Activated CD4-positive, alpha-beta T cell treated with anti-CD3 and anti-CD28 coated beads for 36 hours (primary cell): ENCODE data around the gene ITGB1BP1. TPM values are rescaled to one million over a fixed set of nuclear protein-coding genes. Genes with fewer than 3 reads are reported as not detected.

Experiments used
- ATAC-seq: fragments of 200-7000 bp; cut with Tn5 transposase; one replicate; pipeline ENCODE4 v1.10.0; 2021; ENCODE audit warnings: mild to moderate bottlenecking, moderate library complexity
- CTCF ChIA-PET: fragments of 350-600 bp; sonication (Branson Sonifier 250); formaldehyde crosslinking; loops from one replicate; lab custom pipeline; 2021; ENCODE audit warnings: antibody characterized with exemption; lab: Charles Lee
- POLR2A ChIA-PET: fragments of 350-600 bp; sonication (Branson Sonifier 250); formaldehyde crosslinking; loops from one replicate; lab custom pipeline; 2021; ENCODE audit warnings: antibody characterized with exemption, inconsistent platforms; lab: Charles Lee
- DNase-seq: peaks from one replicate; pipeline ENCODE4 v3.0.0-alpha.2; 2020
- H3K27ac Mint-ChIP-seq: one replicate; pipeline ENCODE4 v1.8.0; 2021; ENCODE audit warnings: mixed read lengths
- H3K27me3 Mint-ChIP-seq: one replicate; pipeline ENCODE4 v1.8.0; 2021; ENCODE audit warnings: mixed read lengths
- H3K36me3 Mint-ChIP-seq: one replicate; pipeline ENCODE4 v1.8.0; 2021; ENCODE audit warnings: low read depth, mixed read lengths
- H3K4me1 Mint-ChIP-seq: one replicate; pipeline ENCODE4 v1.8.0; 2021; ENCODE audit warnings: mixed read lengths
- H3K4me3 Mint-ChIP-seq: one replicate; pipeline ENCODE4 v1.8.0; 2021; ENCODE audit warnings: mild to moderate bottlenecking, moderate library complexity, mixed read lengths
- H3K9me3 Mint-ChIP-seq: one replicate; pipeline ENCODE4 v1.8.0; 2021; ENCODE audit warnings: low read depth, mixed read lengths
- intact Hi-C, 2 experiments: fragments of 100-400 bp; cut with DNase I in 1 of 2; cut with micrococcal nuclease in 1 of 2; formaldehyde crosslinking; loops; one replicate each; pipeline versions ENCODE4 v1.14.2 to v1.15.1; 2022 to 2024; cut with DNase I, micrococcal nuclease
- total RNA-seq, 2 experiments: library from RNA; stranded (reverse); gene quantifications; one replicate each; pipeline ENCODE4 v1.2.3, GENCODE V29; 2021

The ITGB1BP1 gene
- total RNA-seq, 2 experiments from 2014 or later = 89.7 to 92.1 TPM

DNA sequence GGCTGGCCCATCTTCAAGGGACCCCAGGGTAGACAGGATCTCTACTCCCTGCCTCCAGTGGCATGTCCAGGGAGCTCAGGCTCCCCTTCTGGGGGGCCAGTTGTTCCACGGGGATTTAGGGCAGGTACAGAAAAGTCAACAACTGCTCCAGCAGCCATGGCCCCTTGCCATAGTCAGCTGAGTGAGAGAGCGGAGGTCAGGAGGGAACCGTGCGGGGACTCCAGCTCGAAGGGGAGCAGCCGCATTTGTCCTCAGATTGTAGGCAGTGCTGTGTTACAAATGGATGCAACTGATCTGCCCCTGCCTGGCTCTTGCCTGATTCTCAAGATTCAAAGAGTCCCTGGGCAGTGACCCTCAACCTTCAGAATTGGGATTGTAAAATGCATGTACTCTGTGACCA, 49.9 kb downstream of the ITGB1BP1 start:
- peaks cover 13% of the 10 kb centered on the region for H3K4me1 Mint-ChIP-seq
- no peak overlapping the region for H3K4me3 Mint-ChIP-seq
- DNase-seq (no peak), ATAC-seq (no peak)
- H3K36me3 Mint-ChIP-seq = no peaks in the 10 kb centered on the region
- no peak overlapping the region for H3K27ac Mint-ChIP-seq
- H3K27me3 Mint-ChIP-seq = peaks cover 5% of the 10 kb centered on the region
- H3K9me3 Mint-ChIP-seq = no peaks in the 10 kb centered on the region
- CTCF ChIA-PET = interaction anchor here (0.6 kb wide), 1 partner anchor 63 kb away, joined by 3 read pairs; no protein-coding TSS in a partner anchor
- POLR2A ChIA-PET = no interaction called here
- intact Hi-C loops = no loop called here

DNA sequence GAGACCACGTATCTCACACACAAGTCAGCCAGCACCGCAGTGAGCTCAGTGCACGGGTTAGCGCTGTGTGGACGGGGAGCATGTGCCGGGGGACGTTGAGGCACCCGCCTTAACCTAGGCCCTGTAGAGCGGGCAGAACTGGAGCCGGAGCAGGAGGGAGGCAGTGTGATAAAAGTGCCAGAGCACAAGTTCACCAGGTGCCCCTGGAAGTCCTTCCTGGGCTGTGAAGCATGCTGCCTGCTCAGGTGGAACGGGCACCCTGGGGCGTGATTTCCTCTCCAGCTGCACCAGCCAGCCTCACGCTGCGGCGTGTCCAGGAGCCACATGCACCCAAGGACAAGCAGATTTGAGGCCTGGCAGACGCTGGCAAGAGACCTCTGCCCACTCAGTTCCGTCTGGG, 50.3 kb downstream of the ITGB1BP1 start:
- peaks cover 13% of the 10 kb centered on the region for H3K4me1 Mint-ChIP-seq
- CTCF ChIA-PET = interaction anchor here (0.6 kb wide), 1 partner anchor 62 kb away, joined by 3 read pairs; no protein-coding TSS in a partner anchor
- H3K27me3 Mint-ChIP-seq = peaks cover 5% of the 10 kb centered on the region
- no peak overlapping the region for H3K27ac Mint-ChIP-seq
- no peak overlapping the region for H3K4me3 Mint-ChIP-seq
- ATAC-seq = no peak
- no peak for DNase-seq
- H3K36me3 Mint-ChIP-seq = no peaks in the 10 kb centered on the region
- intact Hi-C loops = no loop called here
- POLR2A ChIA-PET = no interaction called here
- no peaks in the 10 kb centered on the region for H3K9me3 Mint-ChIP-seq

DNA sequence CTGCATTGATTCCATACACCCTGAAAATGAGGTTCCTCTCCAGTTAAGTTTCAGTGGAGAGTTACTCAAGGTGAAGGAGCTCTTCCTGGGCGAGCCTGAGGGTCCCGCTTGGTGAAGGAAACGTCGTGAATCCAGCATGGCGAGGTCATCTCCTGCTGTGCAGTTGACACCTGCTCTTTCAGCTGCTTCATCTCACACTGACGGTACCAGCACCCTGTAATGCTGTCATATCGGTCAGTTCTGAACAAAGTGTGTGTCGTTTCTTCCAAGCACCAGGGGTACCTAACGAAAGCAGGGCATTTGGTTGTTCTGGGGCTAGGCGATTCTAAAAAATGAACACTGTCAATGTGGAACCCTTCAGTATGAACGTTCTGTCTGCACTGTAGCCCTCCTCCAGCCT, 52.6 kb downstream of the ITGB1BP1 start:
- Mint-ChIP-seq H3K4me1 (peaks cover 13% of the 10 kb centered on the region), H3K4me3 (no peak overlapping the region), H3K27me3 (peaks cover 5% of the 10 kb centered on the region), H3K9me3 (no peaks in the 10 kb centered on the region), H3K27ac (peak overlapping the region; percentile 30), H3K36me3 (no peaks in the 10 kb centered on the region)
- ATAC-seq (peak; percentile 50), DNase-seq (no peak)
- POLR2A ChIA-PET = interaction anchor here (0.6 to 1.1 kb wide), 2 partner anchors 15 kb away, joined by 3 read pairs; no protein-coding TSS in a partner anchor
- CTCF ChIA-PET = interaction anchor here (0.9 to 1.0 kb wide), 3 partner anchors 8 to 229 kb away, joined by 3 to 5 read pairs (median 3); no protein-coding TSS in a partner anchor
- intact Hi-C loops = loop anchor here (1.0 kb wide), 2 partner anchors 163 to 228 kb away; no protein-coding TSS in a partner anchor

DNA sequence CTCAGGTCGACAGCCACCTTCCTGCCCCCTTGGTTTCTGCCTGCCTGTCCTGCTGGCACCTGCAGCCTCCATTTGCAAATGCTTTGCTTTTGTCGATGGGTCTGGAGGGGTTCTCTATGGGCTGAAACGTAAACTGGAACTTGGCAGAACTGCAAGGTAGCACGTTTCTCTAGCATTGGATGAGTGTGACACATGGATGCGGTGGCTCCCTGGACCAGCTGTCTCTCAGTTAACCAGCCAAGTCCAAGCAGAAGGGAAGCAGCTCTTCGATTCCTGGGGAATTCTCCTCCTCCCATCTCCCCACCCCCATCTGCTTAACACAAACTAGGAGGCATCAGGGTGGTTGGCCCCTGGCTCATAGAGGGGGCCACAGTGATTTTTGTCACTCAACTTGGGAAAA, 57.3 kb downstream of the ITGB1BP1 start:
- Mint-ChIP-seq H3K27me3 (peaks cover 5% of the 10 kb centered on the region), H3K36me3 (no peaks in the 10 kb centered on the region), H3K4me1 (peaks cover 7% of the 10 kb centered on the region), H3K9me3 (no peaks in the 10 kb centered on the region), H3K27ac (no peak overlapping the region), H3K4me3 (no peak overlapping the region)
- intact Hi-C loops = no loop called here
- DNase-seq (no peak), ATAC-seq (no peak)
- ChIA-PET CTCF (interaction anchor here (1.0 kb wide), 1 partner anchor 8 kb away, joined by 3 read pairs; no protein-coding TSS in a partner anchor), POLR2A (no interaction called here)

DNA sequence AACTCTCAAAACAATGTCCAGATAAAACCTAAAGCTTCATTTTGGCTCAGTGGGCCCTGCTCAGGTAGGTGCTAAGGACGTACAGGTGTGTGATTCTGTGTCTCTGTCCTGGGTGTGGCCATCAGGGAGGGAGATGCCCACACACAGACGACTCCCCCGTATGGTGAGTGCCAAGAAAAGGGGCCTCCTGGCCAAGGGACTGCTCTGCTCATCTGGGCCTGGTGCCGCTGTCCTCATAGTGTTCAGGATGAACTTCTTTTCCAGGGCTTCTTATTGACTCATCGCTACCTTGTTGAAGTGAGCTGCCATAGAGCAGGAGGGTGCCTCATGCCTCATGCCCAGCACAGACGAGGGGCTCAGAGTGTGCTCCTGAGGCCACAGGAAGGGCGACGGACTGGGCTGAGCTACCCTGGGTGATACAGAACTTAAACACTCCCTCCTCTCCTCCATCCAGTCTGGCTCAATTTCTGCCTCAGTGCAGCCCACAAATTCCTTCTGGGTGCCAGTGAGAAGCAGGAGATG, 57.8 kb downstream of the ITGB1BP1 start:
- no peak overlapping the region for H3K4me3 Mint-ChIP-seq
- peaks cover 3% of the 10 kb centered on the region for H3K4me1 Mint-ChIP-seq
- no peak for ATAC-seq
- no peaks in the 10 kb centered on the region for H3K36me3 Mint-ChIP-seq
- no peak for DNase-seq
- intact Hi-C loops = no loop called here
- H3K27me3 Mint-ChIP-seq = peaks cover 5% of the 10 kb centered on the region
- H3K9me3 Mint-ChIP-seq = no peaks in the 10 kb centered on the region
- no peak overlapping the region for H3K27ac Mint-ChIP-seq
- ChIA-PET CTCF (interaction anchor here (0.8 kb wide), 1 partner anchor 23 kb away, joined by 4 read pairs; no protein-coding TSS in a partner anchor), POLR2A (no interaction called here)

DNA sequence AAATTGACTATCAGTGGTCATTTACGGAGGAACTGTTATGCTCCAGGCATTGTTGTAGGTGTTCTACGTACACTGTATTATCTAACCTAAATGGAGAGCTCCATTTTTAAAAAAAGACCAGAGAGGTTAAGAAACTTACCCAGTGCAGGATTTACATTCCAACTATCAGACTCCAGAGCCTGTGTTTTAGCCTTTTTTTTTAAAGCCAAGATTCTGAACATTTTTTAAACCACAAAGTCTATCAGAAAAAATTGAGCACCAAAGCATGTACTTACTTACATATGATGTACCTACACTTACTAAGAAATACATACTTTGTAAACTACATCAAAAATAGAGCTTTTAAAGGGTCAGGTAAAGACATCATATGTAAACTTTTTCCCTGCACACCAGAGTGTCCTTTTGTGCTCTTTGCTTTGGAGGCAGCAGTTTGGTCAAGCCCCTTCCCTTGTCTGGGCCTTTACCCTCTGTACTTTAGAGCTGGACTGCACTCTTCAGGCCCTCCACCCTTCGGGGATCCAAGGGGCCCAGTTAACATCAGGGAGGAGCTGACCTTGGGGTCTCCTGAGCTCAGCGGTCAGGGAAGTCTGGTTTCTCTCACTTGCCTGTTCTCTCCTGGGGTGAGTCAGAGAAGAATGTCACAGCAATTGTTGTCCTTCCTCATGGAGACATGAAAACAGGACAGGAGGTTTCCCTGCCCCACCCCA, 58.4 kb downstream of the ITGB1BP1 start:
- H3K4me3 Mint-ChIP-seq = no peak overlapping the region
- CTCF ChIA-PET = interaction anchor here (0.7 to 0.8 kb wide), 2 partner anchors 23 to 292 kb away, joined by 4 read pairs; no protein-coding TSS in a partner anchor
- POLR2A ChIA-PET = interaction anchor here (0.6 kb wide), 1 partner anchor 393 kb away, joined by 7 read pairs; no protein-coding TSS in a partner anchor
- DNase-seq = no peak
- ATAC-seq = no peak
- H3K36me3 Mint-ChIP-seq = no peaks in the 10 kb centered on the region
- peaks cover 5% of the 10 kb centered on the region for H3K27me3 Mint-ChIP-seq
- intact Hi-C loops = no loop called here
- H3K9me3 Mint-ChIP-seq = no peaks in the 10 kb centered on the region
- no peaks in the 10 kb centered on the region for H3K4me1 Mint-ChIP-seq
- no peak overlapping the region for H3K27ac Mint-ChIP-seq

DNA sequence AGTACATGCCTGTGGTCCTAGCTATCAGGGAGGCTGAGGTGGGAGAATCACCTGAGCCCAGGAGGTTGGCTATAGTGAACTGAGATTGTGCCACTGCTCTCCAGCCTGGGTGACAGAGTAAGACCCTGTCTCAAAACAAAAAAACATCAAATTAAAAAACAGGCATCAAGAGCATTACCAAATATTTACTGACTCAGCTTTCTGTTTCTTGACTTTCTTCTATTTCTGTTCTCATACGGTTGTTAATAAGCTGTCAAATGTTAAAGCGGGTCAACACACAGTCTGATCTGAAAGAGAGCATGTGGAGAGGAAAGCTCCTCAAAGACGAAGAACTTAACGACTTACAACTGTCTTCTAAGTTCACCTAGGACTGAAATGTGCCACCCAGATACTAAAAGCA, 59.0 kb downstream of the ITGB1BP1 start:
- no peak for ATAC-seq
- intact Hi-C loops = no loop called here
- ChIA-PET CTCF (interaction anchor here (0.6 to 0.7 kb wide), 2 partner anchors 291 to 349 kb away, joined by 3 to 4 read pairs; no protein-coding TSS in a partner anchor), POLR2A (no interaction called here)
- no peak for DNase-seq
- no peak overlapping the region for H3K4me3 Mint-ChIP-seq
- H3K9me3 Mint-ChIP-seq = no peaks in the 10 kb centered on the region
- no peaks in the 10 kb centered on the region for H3K4me1 Mint-ChIP-seq
- no peak overlapping the region for H3K27ac Mint-ChIP-seq
- H3K36me3 Mint-ChIP-seq = no peaks in the 10 kb centered on the region
- H3K27me3 Mint-ChIP-seq = peaks cover 4% of the 10 kb centered on the region

DNA sequence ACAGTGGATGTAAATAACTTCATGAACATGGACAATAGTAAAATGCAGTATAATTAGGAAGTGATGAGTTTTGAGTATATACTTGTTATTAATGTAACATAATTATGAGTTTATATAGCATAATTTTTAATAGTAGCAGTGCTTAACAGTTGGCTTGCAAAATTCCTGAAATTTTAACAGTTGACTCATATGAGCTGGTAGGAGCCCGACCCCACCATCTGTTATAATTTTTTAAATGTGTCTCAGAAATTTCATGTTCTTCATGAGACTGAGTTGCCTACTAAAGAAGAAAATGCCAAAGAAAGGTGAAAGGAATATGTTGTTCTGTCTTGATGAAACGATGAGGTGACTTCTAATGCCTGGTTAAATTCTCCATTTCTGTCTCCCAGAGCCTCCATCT, 62.6 kb downstream of the ITGB1BP1 start:
- no peak for DNase-seq
- Mint-ChIP-seq H3K9me3 (no peaks in the 10 kb centered on the region), H3K36me3 (no peaks in the 10 kb centered on the region), H3K4me1 (no peaks in the 10 kb centered on the region), H3K27me3 (peaks cover 10% of the 10 kb centered on the region), H3K27ac (no peak overlapping the region), H3K4me3 (no peak overlapping the region)
- intact Hi-C loops = no loop called here
- ATAC-seq = no peak
- ChIA-PET POLR2A (no interaction called here), CTCF (interaction anchor here (1.2 kb wide), 1 partner anchor 219 kb away, joined by 3 read pairs; no protein-coding TSS in a partner anchor)

DNA sequence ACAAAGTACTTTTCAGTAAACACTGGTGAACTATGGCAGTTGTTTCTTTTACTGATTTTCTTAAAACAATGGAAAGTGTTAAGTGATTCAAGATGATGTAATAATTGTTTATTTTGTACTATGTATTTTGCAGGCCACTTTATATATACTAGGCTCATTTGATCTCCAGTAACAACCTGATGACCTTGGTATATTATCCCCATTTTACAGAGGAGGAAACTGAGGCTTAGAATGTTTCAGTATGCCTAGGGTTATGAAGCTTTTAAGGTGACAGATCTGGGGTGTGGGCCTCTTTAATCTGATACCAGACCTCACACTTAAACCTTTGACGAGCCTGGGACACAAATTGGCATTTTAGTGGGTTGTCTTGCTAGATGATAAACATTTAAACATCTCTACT, 63.2 kb downstream of the ITGB1BP1 start:
- ChIA-PET CTCF (interaction anchor here (1.2 kb wide), 1 partner anchor 219 kb away, joined by 3 read pairs; no protein-coding TSS in a partner anchor), POLR2A (no interaction called here)
- Mint-ChIP-seq H3K4me1 (no peaks in the 10 kb centered on the region), H3K27me3 (peaks cover 10% of the 10 kb centered on the region), H3K4me3 (no peak overlapping the region), H3K36me3 (no peaks in the 10 kb centered on the region), H3K27ac (no peak overlapping the region), H3K9me3 (no peaks in the 10 kb centered on the region)
- intact Hi-C loops = no loop called here
- no peak for ATAC-seq
- DNase-seq = no peak

DNA sequence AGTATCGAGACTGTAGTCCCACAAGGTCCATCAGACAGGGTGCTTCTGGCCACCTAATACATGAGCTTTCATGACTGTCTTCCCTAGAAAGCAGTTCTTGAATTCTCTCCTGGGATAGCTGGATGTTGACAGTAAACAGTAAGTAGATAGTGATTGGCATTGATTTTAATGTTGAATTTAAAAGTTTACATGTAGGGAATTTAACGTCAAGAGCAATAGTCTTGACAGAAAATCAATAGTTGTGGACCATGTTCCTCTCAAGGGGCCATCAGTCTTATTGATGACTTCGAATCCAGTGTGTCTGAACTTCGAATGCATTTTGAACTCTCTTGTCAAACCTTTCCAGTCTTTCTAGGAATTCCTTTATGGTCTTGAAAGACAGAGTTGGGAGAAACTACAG, 63.9 kb downstream of the ITGB1BP1 start:
- Mint-ChIP-seq H3K27me3 (peaks cover 12% of the 10 kb centered on the region), H3K9me3 (no peaks in the 10 kb centered on the region), H3K4me1 (no peaks in the 10 kb centered on the region), H3K4me3 (no peak overlapping the region), H3K36me3 (no peaks in the 10 kb centered on the region), H3K27ac (no peak overlapping the region)
- DNase-seq = no peak
- ChIA-PET POLR2A (no interaction called here), CTCF (no interaction called here)
- no peak for ATAC-seq
- intact Hi-C loops = no loop called here

DNA sequence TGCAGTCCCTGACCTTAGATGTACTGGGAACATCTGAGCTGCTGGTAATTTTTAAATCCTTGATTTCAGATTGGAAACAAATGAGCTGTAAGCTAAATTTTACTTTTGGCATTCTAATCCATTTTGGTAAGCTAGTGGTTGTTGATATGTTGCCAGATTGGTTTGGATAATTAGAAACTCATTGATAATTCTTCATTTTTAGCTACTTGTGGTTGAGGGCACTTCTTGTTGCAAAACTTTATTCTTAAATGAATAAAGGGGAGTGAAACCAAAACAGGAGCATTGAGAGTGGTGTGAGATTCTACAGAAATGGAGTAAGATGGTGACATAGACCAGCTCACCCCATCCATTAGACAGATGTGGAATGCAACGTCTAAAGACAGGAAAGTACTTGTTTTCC, 64.5 kb downstream of the ITGB1BP1 start:
- Mint-ChIP-seq H3K27me3 (peaks cover 13% of the 10 kb centered on the region), H3K4me3 (no peak overlapping the region), H3K27ac (no peak overlapping the region), H3K4me1 (no peaks in the 10 kb centered on the region), H3K36me3 (no peaks in the 10 kb centered on the region), H3K9me3 (no peaks in the 10 kb centered on the region)
- DNase-seq = no peak
- ChIA-PET POLR2A (no interaction called here), CTCF (no interaction called here)
- no peak for ATAC-seq
- intact Hi-C loops = no loop called here
